ENCODE results near the gene SLC37A2. TPM values are rescaled to one million over a fixed set of nuclear protein-coding genes. Genes with fewer than 3 reads are reported as not detected.

SLC37A2 gene
- total RNA-seq, 1 donor from 2014 or later, result 0.37 TPM

- H3K27ac Mint-ChIP-seq (ENCODE audit: unreplicated experiment), result no peak overlapping the region
- H3K4me3 Mint-ChIP-seq (ENCODE audit: unreplicated experiment), result no peak overlapping the region
- no peak for DNase-seq (ENCODE audit: low spot score)
These were observed 18.9 kb downstream of the SLC37A2 start for GRCh38 chr11:125082040-125082439.

GRCh38 chr11:125082611-125083311, 19.7 kb downstream of the SLC37A2 start:
- TF ChIP-seq, protein P1, sequence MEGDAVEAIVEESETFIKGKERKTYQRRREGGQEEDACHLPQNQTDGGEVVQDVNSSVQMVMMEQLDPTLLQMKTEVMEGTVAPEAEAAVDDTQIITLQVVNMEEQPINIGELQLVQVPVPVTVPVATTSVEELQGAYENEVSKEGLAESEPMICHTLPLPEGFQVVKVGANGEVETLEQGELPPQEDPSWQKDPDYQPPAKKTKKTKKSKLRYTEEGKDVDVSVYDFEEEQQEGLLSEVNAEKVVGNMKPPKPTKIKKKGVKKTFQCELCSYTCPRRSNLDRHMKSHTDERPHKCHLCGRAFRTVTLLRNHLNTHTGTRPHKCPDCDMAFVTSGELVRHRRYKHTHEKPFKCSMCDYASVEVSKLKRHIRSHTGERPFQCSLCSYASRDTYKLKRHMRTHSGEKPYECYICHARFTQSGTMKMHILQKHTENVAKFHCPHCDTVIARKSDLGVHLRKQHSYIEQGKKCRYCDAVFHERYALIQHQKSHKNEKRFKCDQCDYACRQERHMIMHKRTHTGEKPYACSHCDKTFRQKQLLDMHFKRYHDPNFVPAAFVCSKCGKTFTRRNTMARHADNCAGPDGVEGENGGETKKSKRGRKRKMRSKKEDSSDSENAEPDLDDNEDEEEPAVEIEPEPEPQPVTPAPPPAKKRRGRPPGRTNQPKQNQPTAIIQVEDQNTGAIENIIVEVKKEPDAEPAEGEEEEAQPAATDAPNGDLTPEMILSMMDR (IDR thresholded peaks at IDR 0.05), result no peak
- no peak overlapping the region for H3K4me3 Mint-ChIP-seq (ENCODE audit: unreplicated experiment)

More at GRCh38 chr11:125082040-125082439, 18.9 kb downstream of the SLC37A2 start:
- H3K9me3 Mint-ChIP-seq (ENCODE audit: low read depth), result no peaks in the 10 kb centered on the region
- peaks cover 2% of the 10 kb centered on the region for H3K27me3 Mint-ChIP-seq (ENCODE audit: low read depth)
- H3K4me1 Mint-ChIP-seq (ENCODE audit: low read depth), result peaks cover 10% of the 10 kb centered on the region
- no peaks in the 10 kb centered on the region for H3K36me3 Mint-ChIP-seq (ENCODE audit: low read depth)
- TF ChIP-seq, protein P1 (IDR thresholded peaks at IDR 0.05), result no peak

GRCh38 chr11:125083312-125084056, 20.4 kb downstream of the SLC37A2 start:
- Mint-ChIP-seq H3K9me3 (ENCODE audit: low read depth) (no peaks in the 10 kb centered on the region), H3K27ac (ENCODE audit: unreplicated experiment) (peak overlapping the region; percentile 91), H3K27me3 (ENCODE audit: low read depth) (no peaks in the 10 kb centered on the region), H3K4me1 (ENCODE audit: low read depth) (peaks cover 10% of the 10 kb centered on the region), H3K4me3 (ENCODE audit: unreplicated experiment) (no peak overlapping the region), H3K36me3 (ENCODE audit: low read depth) (no peaks in the 10 kb centered on the region)
- DNase-seq (ENCODE audit: low spot score), result peak; percentile 58
- TF ChIP-seq, protein P1 (IDR thresholded peaks at IDR 0.05), result no peak

More at GRCh38 chr11:125082611-125083311, 19.7 kb downstream of the SLC37A2 start:
- Mint-ChIP-seq H3K27me3 (ENCODE audit: low read depth) (peaks cover 2% of the 10 kb centered on the region), H3K4me1 (ENCODE audit: low read depth) (peaks cover 10% of the 10 kb centered on the region), H3K36me3 (ENCODE audit: low read depth) (no peaks in the 10 kb centered on the region), H3K27ac (ENCODE audit: unreplicated experiment) (peak overlapping the region; percentile 91), H3K9me3 (ENCODE audit: low read depth) (no peaks in the 10 kb centered on the region)
- peak; percentile 43 for DNase-seq (ENCODE audit: low spot score)

GRCh38 chr11:125084057-125084416, 20.9 kb downstream of the SLC37A2 start:
- H3K36me3 Mint-ChIP-seq (ENCODE audit: low read depth), result no peaks in the 10 kb centered on the region
- H3K4me3 Mint-ChIP-seq (ENCODE audit: unreplicated experiment), result no peak overlapping the region
- no peaks in the 10 kb centered on the region for H3K27me3 Mint-ChIP-seq (ENCODE audit: low read depth)
- H3K27ac Mint-ChIP-seq (ENCODE audit: unreplicated experiment), result no peak overlapping the region
- H3K4me1 Mint-ChIP-seq (ENCODE audit: low read depth), result peaks cover 10% of the 10 kb centered on the region
- peak; percentile 43 for DNase-seq (ENCODE audit: low spot score)
- no peaks in the 10 kb centered on the region for H3K9me3 Mint-ChIP-seq (ENCODE audit: low read depth)
- TF ChIP-seq, protein P1 (IDR thresholded peaks at IDR 0.05), result no peak

- H3K9me3 Mint-ChIP-seq (ENCODE audit: low read depth), result no peaks in the 10 kb centered on the region
- no peaks in the 10 kb centered on the region for H3K36me3 Mint-ChIP-seq (ENCODE audit: low read depth)
- no peak overlapping the region for H3K4me3 Mint-ChIP-seq (ENCODE audit: unreplicated experiment)
- H3K4me1 Mint-ChIP-seq (ENCODE audit: low read depth), result peaks cover 10% of the 10 kb centered on the region
- no peak overlapping the region for H3K27ac Mint-ChIP-seq (ENCODE audit: unreplicated experiment)
- no peaks in the 10 kb centered on the region for H3K27me3 Mint-ChIP-seq (ENCODE audit: low read depth)
- TF ChIP-seq, protein P1 (IDR thresholded peaks at IDR 0.05), result no peak
- DNase-seq (ENCODE audit: low spot score), result peak; percentile 59
These were observed 21.7 kb downstream of the SLC37A2 start for GRCh38 chr11:125084761-125085231.

Measured in chondrocyte (in vitro differentiated cells).